HG03378 (cell line): Measurements from ENCODE around the gene S100A9.
"Not testable (repeated sequence)": the region's sequence is repeated elsewhere in the genome, so short reads cannot be mapped to it uniquely, and the experiment has no call there.

Experiments
- ATAC-seq: cut with Tn5 transposase; IDR thresholded peaks from one replicate; pipeline ENCODE4 v1.9.1; 2021; ENCODE audit warnings: mild to moderate bottlenecking, moderate library complexity; ENCODE audit not compliant: unreplicated experiment

S100A9 gene

DNA sequence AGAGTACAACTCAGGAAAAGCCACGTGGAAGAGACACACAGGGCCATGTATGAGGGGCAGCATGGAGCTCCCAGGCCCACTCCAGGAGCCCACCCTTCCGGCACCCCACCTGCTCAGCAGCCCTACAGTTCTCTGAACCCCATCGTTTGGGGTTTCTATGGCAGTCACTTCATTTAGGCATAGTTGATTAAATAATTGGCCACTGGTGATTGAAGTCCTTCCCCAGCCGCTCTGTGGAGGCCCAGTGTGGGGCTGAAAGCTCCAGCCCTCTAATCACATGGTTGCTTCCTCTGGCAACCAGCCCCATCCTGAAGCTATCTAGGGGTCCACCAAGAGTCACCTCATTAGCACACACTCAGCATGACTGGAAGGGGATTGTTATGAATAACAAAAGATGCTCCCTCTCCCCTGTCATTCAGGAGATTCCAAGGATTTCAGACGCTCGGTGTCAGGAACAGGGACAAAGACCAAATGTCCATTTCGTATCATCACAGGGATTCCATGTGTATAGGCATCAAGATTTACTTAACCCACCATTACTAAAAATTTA, 46.5 kb downstream of the S100A9 start:
- no peak for ATAC-seq

DNA sequence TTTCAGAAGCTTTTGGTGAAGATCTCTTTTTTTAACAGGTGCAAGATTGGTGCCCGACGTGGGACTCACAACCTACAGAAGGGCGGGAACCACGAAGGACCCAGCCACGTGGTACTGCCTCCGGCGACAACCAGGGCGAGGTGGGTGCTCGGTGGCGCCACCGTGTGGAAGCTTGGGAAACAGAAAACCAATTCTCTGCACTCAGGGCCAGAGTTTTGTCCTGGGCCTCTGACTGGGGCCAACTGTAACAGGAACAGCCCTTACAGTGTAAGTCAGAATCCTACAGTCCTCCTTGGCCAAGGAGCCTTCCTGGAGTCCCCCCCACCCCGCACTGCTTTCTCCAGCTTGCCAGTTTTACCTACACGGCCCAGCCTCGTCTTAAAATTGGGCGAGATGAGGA, 47.1 kb downstream of the S100A9 start:
- ATAC-seq: no peak

DNA sequence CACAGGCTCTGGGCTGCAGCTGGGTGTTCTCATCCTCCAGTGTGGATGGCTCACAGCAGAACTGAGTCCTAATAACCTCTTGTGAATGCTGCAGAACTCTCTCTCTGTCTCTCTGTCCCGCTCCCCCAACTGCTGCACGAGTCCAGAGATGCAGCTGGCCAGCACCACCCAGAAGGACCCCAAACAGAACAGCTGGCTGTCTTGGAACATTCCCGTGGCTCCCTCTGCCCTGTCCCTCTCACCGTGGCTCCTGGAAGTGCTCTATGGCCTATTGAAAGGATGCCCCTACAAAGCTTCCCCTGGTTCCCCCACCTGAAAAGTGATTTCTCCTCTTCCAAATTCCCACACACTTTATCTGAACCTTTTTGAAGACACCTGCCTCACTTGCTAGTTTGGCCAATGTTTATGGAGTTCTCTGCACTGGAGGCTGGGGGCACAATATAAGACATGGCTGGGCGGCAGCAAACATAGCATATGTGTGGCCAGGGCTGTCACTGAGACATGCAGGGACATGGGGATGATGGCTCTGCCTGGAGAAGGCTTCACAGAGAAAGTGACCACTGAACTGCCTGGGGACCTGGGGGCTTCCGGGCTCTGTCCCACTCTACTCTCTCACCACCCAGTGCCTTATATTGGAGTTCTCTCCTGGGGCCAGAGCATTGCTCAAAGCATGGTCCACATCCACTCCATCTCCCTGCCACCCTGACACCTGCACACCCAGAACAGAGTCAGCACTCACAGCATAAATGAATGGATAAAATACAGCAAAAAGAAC, 48.4 kb downstream of the S100A9 start:
- not testable (repeated sequence) for ATAC-seq

DNA sequence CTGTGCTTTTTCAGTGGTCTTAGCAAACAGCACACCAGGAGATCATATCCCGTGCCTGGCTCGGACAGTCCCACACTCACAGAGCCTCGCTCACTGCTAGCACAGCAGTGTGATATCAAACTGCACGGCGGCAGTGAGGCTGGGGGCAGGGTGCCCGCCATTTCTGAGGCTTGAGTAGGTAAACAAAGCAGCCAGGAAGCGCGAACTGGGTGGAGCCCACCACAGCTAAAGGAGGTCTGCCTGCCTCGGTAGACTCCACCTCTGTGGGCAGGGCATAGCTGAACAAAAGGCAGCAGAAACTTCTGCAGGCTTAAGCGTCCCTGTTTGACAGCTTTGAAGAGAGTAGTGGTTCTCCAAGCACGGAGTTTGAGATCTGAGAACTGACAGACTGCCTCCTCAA, 49.6 kb downstream of the S100A9 start:
- not testable (repeated sequence) for ATAC-seq
